ENCODE measurements around the gene SECTM1. TPM values are rescaled to one million over a fixed set of nuclear protein-coding genes. Genes with fewer than 3 reads are reported as not detected.

The SECTM1 gene
- total and polyA plus RNA-seq, 9 of the 15 experiments (the other 6 are each of a cell fraction or from before 2014, with no cell fraction given) = 0.11 to 0.46 (median 0.18) TPM; not detected in 6

GRCh38 chr17:82374626-82375331 lies 41.2 kb upstream of the SECTM1 start:
- Histone ChIP-seq H3K27ac (ENCODE audit: extremely low read depth, low read depth, low read length) (no peak overlapping the region), H3K9me1 (ENCODE audit: control insufficient read depth, insufficient read depth, low read length) (no peaks in the 10 kb centered on the region), H3K9ac (ENCODE audit: insufficient read depth in 1 of 2, low read depth in 2 of 2, low read length in 2 of 2) (no peak overlapping the region; a peak in 1 of 4 replicates), H3K36me3 (ENCODE audit: control insufficient read depth, insufficient read depth, low read length) (no peaks in the 10 kb centered on the region), H3K4me2 (ENCODE audit: insufficient read depth, low read length) (no peak overlapping the region), H2AFZ (ENCODE audit: low read depth, low read length) (no peak overlapping the region), H3K27me3 (ENCODE audit: control insufficient read depth in 2 of 2, insufficient read depth in 2 of 2, low read length in 2 of 2) (no peaks in the 10 kb centered on the region), H4K20me1 (replicated peaks; ENCODE audit: control insufficient read depth, insufficient read depth, low read length) (no peaks in the 10 kb centered on the region), H3K4me1 (replicated peaks in 1 of 2; ENCODE audit: control insufficient read depth in 2 of 2, insufficient read depth in 2 of 2, low read length in 2 of 2) (peaks cover 0 to 62% of the 10 kb centered on the region in 2 experiments; a peak in 3 of 5 replicates), H3K4me3 (no peak overlapping the region), H3K79me2 (ENCODE audit: control insufficient read depth, insufficient read depth, low read length) (no peaks in the 10 kb centered on the region), H3K9me3 (replicated peaks; ENCODE audit: control insufficient read depth, insufficient read depth, low read depth, low read length) (no peaks in the 10 kb centered on the region)
- in situ Hi-C loops (cut with MboI) (no loop called here), intact Hi-C loops (cut with micrococcal nuclease) (no loop called here)
- CTCF ChIA-PET (ENCODE audit: low intra/inter-chr PET ratio) = no interaction called here
- POLR2A ChIA-PET = interaction anchor here (0.6 to 1.6 kb wide), 3 partner anchors 8 to 13 kb away, joined by 3 read pairs; no protein-coding TSS in a partner anchor
- FAIRE-seq (no peak), ATAC-seq (no peak), DNase-seq (ENCODE audit: extremely low read depth in 1 of 4, low spot score in 3 of 4) (no peak)
- no TSS peak for BruUV-seq (replicated peaks)
- TF ChIP-seq ZBTB33 (CRISPR knock-in tag; IDR thresholded peaks at IDR 0.05) = 0 out of 2 replicates have a peak, but pooled peaks have one; percentile 23
- no peak for TF ChIP-seq ELK1 (CRISPR knock-in tag; IDR thresholded peaks at IDR 0.05)
- 95% methylated on average over 52 of the region's 79 CpGs for WGBS (ENCODE audit: insufficient coverage, low coverage, missing lambda C conversion rate)
